Measurements from ENCODE around the gene TMEM150B.

TMEM150B gene

GRCh38 chr19:55341595-55342531 lies 16.7 kb upstream of the TMEM150B start:
- TF ChIP-seq CTCF (IDR thresholded peaks at IDR 0.05; ENCODE audit: insufficient read depth, low read depth, low read length, missing control alignments) = no peak
- H3K4me3 ChIP-seq (ENCODE audit: low read depth, low read length) = peak overlapping the region; percentile 95; the same call in 1 of the 2 replicates
- DNase-seq (ENCODE audit: low read depth) = no peak

- TF ChIP-seq CTCF (IDR thresholded peaks at IDR 0.05; ENCODE audit: insufficient read depth, low read depth, low read length, missing control alignments) = no peak
- peak; percentile 77 for DNase-seq (ENCODE audit: low read depth)
- peak overlapping the region; percentile 95 for H3K4me3 ChIP-seq (ENCODE audit: low read depth, low read length)
Observed at GRCh38 chr19:55341171-55341588, 16.0 kb upstream of the TMEM150B start.

- H3K4me3 ChIP-seq (ENCODE audit: low read depth, low read length) = peak overlapping the region; percentile 95
- no peak for DNase-seq (ENCODE audit: low read depth)
- TF ChIP-seq CTCF (IDR thresholded peaks at IDR 0.05; ENCODE audit: insufficient read depth, low read depth, low read length, missing control alignments) = peak; percentile 14
Observed at GRCh38 chr19:55340784-55341147, 15.6 kb upstream of the TMEM150B start.

- DNase-seq (ENCODE audit: low read depth) = peak; percentile 39
- no peak for TF ChIP-seq CTCF (IDR thresholded peaks at IDR 0.05; ENCODE audit: insufficient read depth, low read depth, low read length, missing control alignments)
- peak overlapping the region; percentile 95 for H3K4me3 ChIP-seq (ENCODE audit: low read depth, low read length)
Observed at GRCh38 chr19:55339889-55340783, 15.0 kb upstream of the TMEM150B start.

- H3K4me3 ChIP-seq (ENCODE audit: low read depth, low read length) = peak within 1 kb of the TSS; percentile 95
- DNase-seq (ENCODE audit: low read depth) = peak; percentile 100
- TF ChIP-seq CTCF (IDR thresholded peaks at IDR 0.05; ENCODE audit: insufficient read depth, low read depth, low read length, missing control alignments) = no peak
Observed at GRCh38 chr19:55339105-55339888, 14.2 kb upstream of the TMEM150B start, which contains the start of gene KMT5C. Gene KMT5C, plus strand, starts transcription at chr19:55339876. Its CDS starts 2,061 bp downstream, at chr19:55341937.

GRCh38 chr19:55336101-55336500 lies 11.0 kb upstream of the TMEM150B start:
- no peak overlapping the region for H3K4me3 ChIP-seq (ENCODE audit: low read depth, low read length)
- DNase-seq (ENCODE audit: low read depth) = no peak
- no peak for TF ChIP-seq CTCF (IDR thresholded peaks at IDR 0.05; ENCODE audit: insufficient read depth, low read depth, low read length, missing control alignments)

All from GM12865 (cell line).